CD4-positive, alpha-beta T cell treated with Interleukin-15 for 1 hour (primary cell): Measurements from ENCODE around the gene FOXA3.
"Not testable (repeated sequence)": the region's sequence is repeated elsewhere in the genome, so short reads cannot be mapped to it uniquely, and the experiment has no call there.

ENCODE experiments used
- DNase-seq: peaks from one replicate; pipeline ENCODE4 v3.0.0-alpha.2; 2020

FOXA3 gene

GRCh38 chr19:45876411-45877197 is 12.5 kb downstream of the FOXA3 start:
- DNase-seq: no peak

GRCh38 chr19:45878043-45878794 is 14.1 kb downstream of the FOXA3 start:
- no peak for DNase-seq

DNA sequence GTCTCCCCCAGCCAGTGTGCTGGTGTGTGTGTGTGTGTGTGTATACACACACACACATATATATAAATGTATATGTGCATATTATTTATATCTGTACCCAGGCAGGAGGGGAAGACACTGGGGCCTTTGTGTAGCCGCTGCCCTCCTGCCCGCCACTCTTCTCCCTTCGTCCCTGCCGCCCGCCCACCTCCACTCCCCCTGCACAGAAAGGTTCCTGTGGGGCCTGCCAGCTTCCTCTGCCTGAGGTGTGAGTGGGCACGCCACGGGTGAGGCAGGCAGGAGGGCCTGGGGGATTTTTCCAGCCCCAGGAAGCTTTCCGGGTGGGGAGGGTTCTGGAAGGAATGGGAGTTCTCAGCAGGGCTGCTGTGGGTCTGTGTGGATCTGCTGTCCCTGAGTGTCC is 14.9 kb downstream of the FOXA3 start:
- DNase-seq: no peak

DNA sequence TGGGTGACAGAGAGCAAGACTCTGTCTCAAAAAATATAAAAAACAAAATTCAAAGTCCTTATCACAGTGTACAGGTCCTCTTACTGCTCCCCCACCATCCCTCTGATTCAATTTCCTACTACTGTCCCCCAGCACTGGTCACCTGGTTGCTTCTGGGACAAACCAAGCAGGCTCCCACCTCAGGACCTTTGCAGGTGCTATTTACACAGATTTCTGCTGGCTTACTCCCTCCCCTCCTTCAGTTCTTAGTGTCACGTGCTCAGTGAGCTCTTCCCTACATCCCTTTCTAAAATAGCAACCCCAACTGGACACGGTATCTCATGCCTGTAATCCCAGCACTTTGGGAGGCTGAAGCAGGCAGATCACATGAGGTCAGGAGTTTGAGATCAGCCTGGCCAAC is 15.8 kb downstream of the FOXA3 start:
- no peak for DNase-seq

DNA sequence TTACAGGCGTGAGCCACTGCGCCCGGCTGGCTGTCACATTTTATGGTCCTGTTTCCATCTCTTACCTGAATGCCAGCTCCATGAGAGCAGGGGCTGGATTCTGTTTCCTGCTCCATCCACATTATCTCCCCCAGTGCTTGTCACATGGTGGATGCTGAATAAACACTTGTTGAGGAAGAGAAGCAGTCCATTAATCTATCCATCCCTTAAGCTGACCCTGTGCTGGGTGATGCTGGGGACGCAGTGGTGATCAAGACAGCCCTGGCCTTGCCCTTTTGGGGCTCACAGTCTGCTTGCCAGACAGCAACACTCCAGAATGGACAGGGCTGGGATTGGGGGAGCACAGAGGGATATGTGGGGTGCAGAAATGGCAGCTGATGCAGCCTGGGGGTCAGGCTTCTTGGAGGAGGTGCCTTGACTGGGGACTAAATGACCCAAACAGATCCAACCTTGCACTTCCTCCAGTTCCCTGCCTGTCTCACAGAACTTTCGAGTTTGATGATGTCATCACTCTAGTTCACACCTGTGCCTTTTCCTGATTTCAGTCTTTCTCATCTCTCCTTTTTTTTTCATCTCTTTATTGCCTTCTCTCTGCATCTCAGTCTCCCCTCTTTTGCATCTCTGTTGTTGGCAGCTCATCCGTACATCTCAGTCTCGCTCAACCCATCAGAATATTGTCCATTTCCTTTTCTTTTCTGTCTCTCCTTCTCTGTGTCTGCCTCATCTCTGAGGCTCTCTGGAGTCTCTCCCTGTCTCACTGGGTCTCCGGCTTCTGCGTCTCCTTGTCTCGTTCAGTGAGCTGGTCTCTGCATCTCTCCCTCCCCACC is 17.2 kb downstream of the FOXA3 start:
- no peak for DNase-seq

GRCh38 chr19:45881909-45882528 is 17.9 kb downstream of the FOXA3 start:
- no peak for DNase-seq

DNA sequence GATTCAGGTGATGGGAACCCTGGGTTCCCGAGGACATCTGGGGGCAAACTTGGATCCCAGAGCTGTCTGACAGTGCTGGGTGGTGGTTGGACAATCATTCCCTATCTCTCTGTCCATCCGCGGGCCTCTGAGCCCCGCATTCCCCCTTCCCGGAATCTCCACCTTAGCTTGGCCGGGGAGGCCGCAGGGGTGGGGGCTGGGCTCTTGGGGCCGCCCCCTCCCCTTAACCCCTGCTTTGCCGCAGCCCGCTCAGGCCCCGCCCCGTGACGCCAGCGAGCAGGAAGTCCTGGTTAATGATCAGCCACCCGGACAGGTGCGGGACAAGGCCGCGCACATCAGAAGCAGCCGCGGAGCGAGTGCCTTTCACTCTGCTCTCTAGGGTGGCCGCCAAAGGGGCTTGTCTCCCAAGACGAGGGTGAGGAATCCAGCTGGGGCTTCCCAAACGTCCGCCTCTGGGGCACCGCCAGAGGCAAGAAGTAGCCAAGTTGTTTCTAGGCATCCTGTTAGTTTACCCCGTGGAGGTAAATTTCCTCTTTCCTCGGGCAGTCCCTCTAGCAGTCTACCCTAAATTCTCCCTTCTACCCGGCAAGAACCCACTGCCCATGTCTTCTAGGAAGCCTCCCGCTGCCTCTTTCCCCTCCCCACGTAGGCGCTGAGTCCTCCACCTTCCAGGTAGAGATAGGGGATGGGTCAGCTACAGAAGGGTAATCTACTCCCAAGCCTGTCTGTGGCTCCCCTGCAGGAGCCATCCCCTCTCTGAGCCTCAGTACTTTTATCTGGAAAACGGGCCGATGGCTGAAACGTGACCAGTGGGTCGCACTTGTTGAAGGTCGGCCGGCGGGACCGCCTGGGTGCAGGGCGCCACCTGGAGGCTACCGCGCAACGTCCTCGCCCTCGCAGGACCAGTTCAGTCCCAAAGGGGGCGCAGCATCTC is 18.8 kb downstream of the FOXA3 start:
- peak; percentile 80 for DNase-seq

DNA sequence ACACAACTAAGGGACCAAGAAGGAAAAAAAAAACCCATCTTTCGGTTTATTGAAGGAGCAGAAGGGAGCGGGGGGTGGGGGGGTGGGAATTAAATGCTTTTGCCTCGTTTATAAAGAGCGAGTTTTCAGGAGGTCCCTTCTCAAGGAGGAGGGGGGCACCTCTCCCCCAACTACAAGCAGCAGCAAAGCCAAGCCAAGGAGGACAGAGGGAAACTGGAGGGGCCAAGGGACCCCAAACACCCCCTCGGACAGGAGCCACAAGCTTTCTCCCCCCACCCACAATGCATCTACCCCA is 19.4 kb downstream of the FOXA3 start:
- DNase-seq: no peak

DNA sequence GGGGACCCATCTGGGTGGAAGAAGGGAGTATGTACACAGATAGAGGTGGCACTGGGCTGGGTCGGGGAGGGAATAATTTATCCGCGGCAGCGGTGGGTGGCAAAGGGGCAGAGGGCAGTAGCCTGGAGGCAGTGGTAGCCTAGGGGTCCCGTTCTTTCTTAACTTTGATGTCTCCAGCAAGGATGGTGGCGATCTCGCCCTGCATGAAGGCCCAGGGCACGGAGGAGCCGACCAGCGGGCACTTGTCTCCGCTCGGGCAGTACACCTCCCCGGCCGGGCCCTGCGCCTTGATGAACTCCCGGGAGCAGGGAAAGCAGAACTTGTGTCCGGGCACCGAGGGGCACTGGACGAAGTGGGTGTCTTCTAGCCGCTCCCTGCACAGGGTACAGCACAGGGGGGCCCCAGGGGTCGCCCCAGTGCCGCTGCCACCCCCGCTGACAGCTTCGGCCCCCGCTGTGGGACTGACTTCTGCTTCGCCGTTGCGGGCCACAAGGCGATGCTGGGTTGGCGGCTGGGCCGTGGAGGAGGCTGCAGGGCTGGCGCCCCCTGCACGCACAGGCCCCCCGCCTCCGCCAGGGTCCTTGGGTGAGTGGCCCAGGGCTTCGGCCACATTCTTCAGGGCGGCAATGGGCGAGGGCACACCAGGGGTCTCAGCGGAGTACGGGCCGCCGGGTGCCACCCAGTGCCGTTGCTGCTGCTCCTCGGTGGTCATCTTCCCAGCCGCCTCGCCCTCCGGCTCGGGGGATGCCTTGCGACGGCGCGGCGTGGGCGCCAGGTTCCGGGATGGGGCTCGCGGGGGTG is 20.0 kb downstream of the FOXA3 start:
- DNase-seq: no peak

DNA sequence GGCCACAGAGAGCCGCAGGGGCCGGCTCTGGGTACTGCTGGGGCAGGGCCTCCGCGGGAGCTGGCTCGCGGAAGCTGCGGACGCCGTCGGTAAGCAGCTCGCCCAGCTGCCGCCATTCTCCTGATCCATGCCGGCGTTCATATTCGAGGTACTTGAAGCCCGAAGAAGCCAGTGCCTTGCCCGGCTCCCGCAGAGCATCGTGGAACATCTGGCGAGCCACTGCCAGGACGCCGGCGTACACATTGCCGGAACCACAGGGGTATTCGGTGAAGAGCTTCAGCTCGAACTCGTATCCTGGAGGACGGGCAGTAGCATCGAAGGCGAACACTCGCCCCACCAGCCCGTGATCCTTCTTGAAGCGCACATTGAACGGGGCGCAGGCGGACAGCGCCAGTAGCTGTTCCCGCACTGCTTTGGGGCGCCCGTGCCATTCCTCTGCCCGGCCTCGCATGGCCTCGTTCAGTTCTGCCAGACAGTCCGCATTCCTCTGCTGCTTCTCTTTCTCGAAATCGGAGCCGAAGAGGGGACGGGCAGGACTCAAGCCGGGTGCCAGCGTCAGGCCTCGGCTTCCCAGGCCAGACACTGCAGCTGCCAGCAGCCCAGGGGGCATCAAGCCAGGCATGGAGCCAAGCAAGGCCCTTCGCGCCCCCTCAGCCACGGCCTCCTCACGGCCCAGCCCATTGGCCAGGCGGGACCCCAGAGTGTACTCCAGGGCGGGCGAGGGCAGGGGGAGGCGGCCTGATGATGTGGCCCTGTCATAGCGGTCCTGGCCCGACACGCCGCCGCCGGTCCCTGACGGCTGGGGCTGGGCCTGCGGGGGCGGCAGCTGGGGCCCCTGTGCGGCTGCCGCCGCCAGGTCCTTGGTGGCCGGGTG is 20.8 kb downstream of the FOXA3 start:
- DNase-seq: no peak

- peak; percentile 91 for DNase-seq
These were observed 21.7 kb downstream of the FOXA3 start, which contains the start of gene IRF2BP1 for GRCh38 chr19:45885556-45886426. Gene IRF2BP1 (minus strand): TSS chr19:45886141. CDS start chr19:45885774, 367 bp downstream.

DNA sequence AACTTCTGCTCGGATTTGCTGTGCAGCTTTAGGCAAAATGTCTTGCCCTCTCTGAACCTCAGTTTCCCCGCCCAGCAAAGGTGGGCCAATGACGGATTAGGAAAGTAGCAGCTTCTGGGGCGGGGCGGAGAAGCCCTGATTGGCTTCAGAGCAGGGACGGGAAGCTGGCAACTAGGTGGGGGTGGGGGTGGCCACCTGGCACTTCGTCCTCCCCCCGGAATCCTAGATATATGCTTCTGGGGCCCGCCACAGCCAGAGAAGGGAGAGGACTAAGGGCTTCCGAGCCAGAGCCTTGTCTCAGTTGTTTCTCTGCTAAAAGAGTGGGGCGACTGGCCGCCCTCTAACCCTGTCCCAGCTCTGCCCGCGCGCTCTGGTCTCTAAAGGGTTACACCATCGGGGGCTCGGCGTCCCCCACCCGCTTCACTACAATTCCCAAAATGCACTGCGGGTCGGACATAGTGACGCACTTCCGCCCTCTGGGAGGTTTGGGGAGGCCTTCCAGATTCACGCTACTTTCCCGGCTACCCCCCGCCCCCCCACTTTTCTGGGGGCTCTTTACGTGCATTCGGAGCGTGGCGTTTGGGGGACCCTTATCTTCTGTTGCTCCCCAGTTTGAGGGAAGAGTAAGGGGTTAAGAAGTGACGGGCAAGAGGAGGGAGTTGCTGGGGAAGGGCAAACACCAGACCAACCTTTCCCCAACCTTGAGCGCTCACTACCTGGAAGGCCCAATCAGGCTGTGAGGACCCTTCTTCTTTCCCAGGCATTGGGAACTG is 22.5 kb downstream of the FOXA3 start:
- peak; percentile 90 for DNase-seq

GRCh38 chr19:45887200-45887710 is 23.1 kb downstream of the FOXA3 start:
- DNase-seq: no peak

DNA sequence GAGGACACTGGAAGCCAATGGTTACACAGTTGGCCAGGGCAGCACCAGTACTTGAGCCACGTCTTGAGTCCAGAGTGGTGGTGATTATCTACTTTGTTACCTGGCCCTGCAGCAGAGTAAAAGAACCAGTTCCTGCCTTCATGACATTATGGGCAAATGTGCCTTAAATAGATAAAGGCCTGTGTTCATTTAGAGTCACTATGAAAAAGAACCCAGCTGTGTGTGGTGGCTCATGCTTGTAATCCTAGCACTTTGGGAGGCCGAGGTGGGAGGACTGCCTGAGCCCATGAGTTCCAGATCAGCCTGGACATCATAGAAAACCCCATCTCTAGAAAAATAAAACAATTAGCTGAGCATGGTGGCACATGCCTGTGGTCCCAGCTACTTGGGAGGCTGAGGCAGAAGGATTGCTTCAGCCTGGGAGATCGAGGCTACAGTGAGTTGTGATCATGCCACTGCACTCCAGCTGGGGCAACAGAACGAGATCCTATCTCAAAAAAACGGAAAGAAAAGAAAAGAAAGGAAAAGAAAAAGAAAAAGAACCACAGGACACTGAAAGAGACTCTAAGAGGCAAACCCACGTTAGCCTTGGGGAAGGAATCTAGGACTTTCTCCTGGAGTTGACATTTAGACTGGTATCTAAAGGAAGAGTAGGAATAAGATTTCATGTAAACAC is 25.2 kb downstream of the FOXA3 start:
- no peak for DNase-seq

GRCh38 chr19:45890877-45891276 is 26.8 kb downstream of the FOXA3 start:
- DNase-seq: no peak

- DNase-seq: no peak
These were observed 31.4 kb downstream of the FOXA3 start for GRCh38 chr19:45895519-45895972.

- DNase-seq: not testable (repeated sequence)
These were observed 32.0 kb downstream of the FOXA3 start for GRCh38 chr19:45895983-45896599.
